HCT116 (cell line): ENCODE data around the gene WHRN. TPM values are rescaled to one million over a fixed set of nuclear protein-coding genes. Genes with fewer than 3 reads are reported as not detected.

Source experiments
- ATAC-seq: fragments of 200-7000 bp; cut with Tn5 transposase; 2 replicates; pipeline ENCODE4 v1.9.1; 2020; ENCODE audit warnings: mild to moderate bottlenecking, moderate library complexity
- BruUV-seq: library from RNA; stranded (reverse); fragments of 400-500 nt; replicated peaks from 2 replicates; lab custom pipeline; 2021; lab: Mats Ljungman, UMichigan
- CTCF ChIA-PET: fragments of 300-600 bp; sonication (Branson Sonifier 250); formaldehyde crosslinking; loops from one replicate; lab custom pipeline; 2021; ENCODE audit warnings: antibody characterized with exemption; lab: Charles Lee
- POLR2A ChIA-PET: fragments of 300-600, 350-600 bp; sonication (Branson Sonifier 250); formaldehyde crosslinking; loops from one replicate; lab custom pipeline; 2021; ENCODE audit warnings: antibody characterized with exemption; lab: Charles Lee
- RAD21 ChIA-PET, 2 experiments: fragments of 300-600 bp; sonication (Branson Sonifier 250); formaldehyde crosslinking; loops; one replicate each; lab custom pipeline; 2023; ENCODE audit warnings: low total read pairs in 2 of 2; ENCODE audit not compliant: uncharacterized antibody in 2 of 2, unreplicated experiment in 2 of 2, low non-redundant PET in 1 of 2; lab: Charles Lee
- DNase-seq: peaks from one replicate; pipeline ENCODE4 v3.0.0-alpha.2; 2010; ENCODE audit warnings: low read depth, low spot score
- H2AFZ ChIP-seq: fragments of 200-600 bp; shearing (Covaris generic), sonication (generic); 2 replicates; pipeline ENCODE4 v1.6.1; 2017; ENCODE audit warnings: low read depth, mixed run types, mixed read lengths, antibody characterized with exemption, low read length; ENCODE audit not compliant: poor library complexity, severe bottlenecking
- H3K27ac ChIP-seq: 2 replicates; pipeline ENCODE4 v1.5.1; 2012; ENCODE audit warnings: low read depth, low read length
- H3K27me3 ChIP-seq: fragments of 200-600 bp; sonication (generic); 2 replicates; pipeline ENCODE4 v1.6.1; 2016; ENCODE audit warnings: mixed run types, low read length, mixed read lengths; ENCODE audit not compliant: insufficient read depth
- H3K36me3 ChIP-seq, 2 experiments: fragments of 200-500 bp in 1 of 2; fragments of 200-600 bp in 1 of 2; sonication (Bioruptor generic) in 1 of 2; sonication (generic) in 1 of 2; 2 replicates each; pipeline versions ENCODE4 v1.5.1 to v1.6.1; 2014 to 2016; ENCODE audit warnings: low read length in 2 of 2, inconsistent platforms in 1 of 2, mixed read lengths in 1 of 2, mixed run types in 1 of 2; ENCODE audit not compliant: insufficient read depth in 2 of 2, control insufficient read depth in 1 of 2
- H3K4me1 ChIP-seq, 2 experiments: fragments of 200-600 bp in 1 of 2; sonication (generic) in 1 of 2; 2 replicates each; pipeline versions ENCODE4 v1.5.1 to v1.6.1; 2012 to 2017; ENCODE audit warnings: low read length in 2 of 2, inconsistent platforms in 1 of 2, mild to moderate bottlenecking in 1 of 2, mixed read lengths in 1 of 2, mixed run types in 1 of 2, moderate library complexity in 1 of 2; ENCODE audit not compliant: insufficient read depth in 2 of 2, control insufficient read depth in 1 of 2
- H3K4me2 ChIP-seq: fragments of 200-600 bp; sonication (generic); 2 replicates; pipeline ENCODE4 v1.6.1; 2017; ENCODE audit warnings: mixed run types, low read length, mixed read lengths
- H3K4me3 ChIP-seq, 2 experiments: fragments of 200-600 bp in 1 of 2; sonication (generic) in 1 of 2; replicated peaks in 1 of 2; 2 replicates each; pipeline ENCODE4 v1.5.1; 2011 to 2016; ENCODE audit warnings: low read length in 2 of 2, control low read depth in 1 of 2, low read depth in 1 of 2, mild to moderate bottlenecking in 1 of 2, mixed read lengths in 1 of 2, mixed run types in 1 of 2
- H3K79me2 ChIP-seq: fragments of 200-600 bp; sonication (generic); 2 replicates; pipeline ENCODE4 v1.6.1; 2017; ENCODE audit warnings: mild to moderate bottlenecking, mixed run types, low read length, moderate library complexity, mixed read lengths; ENCODE audit not compliant: insufficient read depth
- H3K9ac ChIP-seq: fragments of 200-600 bp; sonication (generic); 2 replicates; pipeline ENCODE4 v1.6.1; 2016; ENCODE audit warnings: low read length, mixed read lengths
- H3K9me2 ChIP-seq: fragments of 200-600 bp; sonication (generic), shearing (Covaris generic); 2 replicates; pipeline ENCODE4 v1.6.1; 2017; ENCODE audit warnings: mixed run types, mild to moderate bottlenecking, moderate library complexity; ENCODE audit not compliant: insufficient read depth
- H3K9me3 ChIP-seq, 2 experiments: fragments of 200-500 bp in 1 of 2; fragments of 200-600 bp in 1 of 2; sonication (Bioruptor generic) in 1 of 2; sonication (generic) in 1 of 2; 2 replicates each; pipeline ENCODE4 v1.6.1; 2014 to 2017; ENCODE audit warnings: low read length in 2 of 2, mixed read lengths in 2 of 2, inconsistent platforms in 1 of 2, low read depth in 1 of 2, mild to moderate bottlenecking in 1 of 2, mixed run types in 1 of 2, moderate library complexity in 1 of 2; ENCODE audit not compliant: control insufficient read depth in 1 of 2, insufficient read depth in 1 of 2
- H4K20me1 ChIP-seq: fragments of 200-600 bp; sonication (generic), shearing (Covaris generic); 2 replicates; pipeline ENCODE4 v1.6.1; 2017; ENCODE audit warnings: mixed run types, mild to moderate bottlenecking, moderate library complexity; ENCODE audit not compliant: insufficient read depth
- CBX3 ChIP-seq: IDR thresholded peaks from 2 replicates; pipeline ENCODE4 v1.6.1; 2012; ENCODE audit warnings: low read depth
- CEBPB ChIP-seq: IDR thresholded peaks from 2 replicates; pipeline ENCODE4 v1.6.1; 2012; ENCODE audit warnings: low read depth
- CTCF ChIP-seq, 3 experiments: fragments of 200-600 bp in 1 of 3; sonication (generic) in 1 of 3; IDR thresholded peaks in 2 of 3; conservative IDR thresholded peaks in 1 of 3; 2 replicates each; pipeline ENCODE4 v1.5.1; 2012 to 2017; ENCODE audit warnings: low read depth in 2 of 3, low read length in 2 of 3, antibody characterized with exemption in 1 of 3, borderline replicate concordance in 1 of 3, control low read depth in 1 of 3, mild to moderate bottlenecking in 1 of 3, mixed read lengths in 1 of 3, mixed run types in 1 of 3, moderate library complexity in 1 of 3; ENCODE audit not compliant: insufficient read depth in 1 of 3
- ELF1 ChIP-seq: IDR thresholded peaks from 2 replicates; pipeline ENCODE4 v1.6.1; 2012; ENCODE audit warnings: low read depth, borderline replicate concordance
- EZH2 ChIP-seq: fragments of 200-600 bp; sonication (generic); IDR thresholded peaks from 2 replicates; pipeline ENCODE4 v1.6.1; 2017; ENCODE audit warnings: antibody characterized with exemption, mixed run types
- FOSL1 ChIP-seq: IDR thresholded peaks from 2 replicates; pipeline ENCODE4 v1.6.1; 2012; ENCODE audit warnings: low read depth
- JUND ChIP-seq: IDR thresholded peaks from 2 replicates; pipeline ENCODE4 v1.6.1; 2012
- POLR2A ChIP-seq: IDR thresholded peaks from 2 replicates; pipeline ENCODE4 v1.7.0; 2011; ENCODE audit warnings: borderline replicate concordance; ENCODE audit not compliant: insufficient read depth, insufficient read length; ENCODE audit errors: extremely low read depth
- RAD21 ChIP-seq: IDR thresholded peaks from 2 replicates; pipeline ENCODE4 v1.6.1; 2012; ENCODE audit warnings: low read depth, mild to moderate bottlenecking
- SIN3A ChIP-seq: IDR thresholded peaks from 2 replicates; pipeline ENCODE4 v1.6.1; 2012; ENCODE audit warnings: low read depth
- SP1 ChIP-seq: IDR thresholded peaks from 2 replicates; pipeline ENCODE4 v1.6.1; 2012; ENCODE audit warnings: low read depth
- SRF ChIP-seq: IDR thresholded peaks from 2 replicates; pipeline ENCODE4 v1.6.1; 2012; ENCODE audit warnings: low read depth
- TCF7L2 ChIP-seq: IDR thresholded peaks from 2 replicates; pipeline ENCODE4 v1.7.0; 2011; ENCODE audit warnings: borderline replicate concordance, inconsistent platforms; ENCODE audit not compliant: insufficient read depth, insufficient read length; ENCODE audit errors: extremely low read depth
- YY1 ChIP-seq: IDR thresholded peaks from 2 replicates; pipeline ENCODE4 v1.6.1; 2011; ENCODE audit warnings: low read length, low read depth, moderate library complexity, mild to moderate bottlenecking; ENCODE audit not compliant: insufficient replicate concordance; ENCODE audit errors: extremely low read depth
- ZFX ChIP-seq: fragments of 450-650 bp; IDR thresholded peaks from 2 replicates; pipeline ENCODE4 v1.6.1; 2017
- intact Hi-C: fragments of 100-400 bp; cut with micrococcal nuclease; formaldehyde crosslinking; loops from 2 replicates; pipeline ENCODE4 v1.10.0; 2022
- total RNA-seq: library from RNA; stranded (reverse); gene quantifications from one replicate; pipeline ENCODE4 v1.2.1, GENCODE V29; 2021; ENCODE audit not compliant: unreplicated experiment
- TF ChIP-seq, protein P1 (sequence below): IDR thresholded peaks from 2 replicates; pipeline ENCODE4 v1.6.1; 2012
- TF ChIP-seq, protein P2 (sequence below): IDR thresholded peaks from 2 replicates; pipeline ENCODE4 v1.6.1; 2012

WHRN gene
- total RNA-seq, 1 experiment from 2014 or later = 12.8 TPM

DNA sequence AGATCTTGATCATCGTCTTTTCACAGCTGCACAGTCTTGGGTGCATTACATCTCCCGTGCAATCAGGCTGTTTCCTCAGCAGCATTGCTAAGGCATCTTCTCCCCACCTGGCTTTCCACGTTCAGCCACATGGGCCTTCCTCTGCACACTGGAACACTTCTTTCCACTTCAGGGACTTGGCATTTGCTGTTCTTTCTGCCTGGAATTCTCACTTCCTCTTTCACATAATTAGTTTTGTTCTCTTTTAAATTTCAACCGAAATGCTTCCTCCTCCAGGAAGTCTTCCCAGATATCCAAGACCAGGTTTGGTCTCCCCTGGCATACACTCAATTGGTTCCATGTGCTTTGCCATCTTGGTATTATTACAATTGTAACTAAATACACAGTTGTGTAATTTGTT is 43.8 kb downstream of the WHRN start:
- no peak for ATAC-seq
- no peak overlapping the region for H3K27ac ChIP-seq
- no peaks in the 10 kb centered on the region for H3K9me2 ChIP-seq
- ChIA-PET RAD21 (no interaction called here), POLR2A (no interaction called here), CTCF (no interaction called here)
- H3K79me2 ChIP-seq = no peaks in the 10 kb centered on the region
- H3K9ac ChIP-seq = no peak overlapping the region
- no peaks in the 10 kb centered on the region for H3K36me3 ChIP-seq
- BruUV-seq = no TSS peak
- no peaks in the 10 kb centered on the region for H3K27me3 ChIP-seq
- no peaks in the 10 kb centered on the region for H3K9me3 ChIP-seq
- no peak for DNase-seq
- H3K4me2 ChIP-seq = no peak overlapping the region
- no peaks in the 10 kb centered on the region for H4K20me1 ChIP-seq
- H3K4me3 ChIP-seq = no peak overlapping the region
- H3K4me1 ChIP-seq = no peaks in the 10 kb centered on the region
- no peak overlapping the region for H2AFZ ChIP-seq
- TF ChIP-seq ELF1 = no peak
- no peak for TF ChIP-seq FOSL1
- TF ChIP-seq CTCF (IDR thresholded peaks at IDR 0.05 in 2 of 3, conservative IDR thresholded peaks at IDR 0.05 in 1 of 3; ENCODE audit: borderline replicate concordance in 1 of 3, insufficient read depth in 1 of 3, low read depth in 2 of 3, low read length in 2 of 3) = no peak
- intact Hi-C loops = no loop called here

GRCh38 chr9:114460513-114461199 is 44.6 kb downstream of the WHRN start:
- Histone ChIP-seq H3K27ac (no peak overlapping the region), H3K79me2 (no peaks in the 10 kb centered on the region), H3K27me3 (no peaks in the 10 kb centered on the region), H3K4me2 (no peak overlapping the region), H4K20me1 (no peaks in the 10 kb centered on the region), H3K4me1 (no peaks in the 10 kb centered on the region), H3K4me3 (no peak overlapping the region), H3K9me3 (no peaks in the 10 kb centered on the region), H3K9ac (no peak overlapping the region), H3K36me3 (no peaks in the 10 kb centered on the region), H2AFZ (no peak overlapping the region), H3K9me2 (no peaks in the 10 kb centered on the region)
- ChIA-PET POLR2A (no interaction called here), CTCF (no interaction called here), RAD21 (no interaction called here)
- no peak for ATAC-seq
- BruUV-seq = no TSS peak
- intact Hi-C loops = no loop called here
- DNase-seq = no peak
- no peak for TF ChIP-seq EZH2
- no peak for TF ChIP-seq POLR2A
- TF ChIP-seq RAD21 = no peak
- TF ChIP-seq SIN3A = no peak
- no peak for TF ChIP-seq SP1
- TF ChIP-seq CBX3 = no peak
- no peak for TF ChIP-seq ELF1
- TF ChIP-seq, protein P1, sequence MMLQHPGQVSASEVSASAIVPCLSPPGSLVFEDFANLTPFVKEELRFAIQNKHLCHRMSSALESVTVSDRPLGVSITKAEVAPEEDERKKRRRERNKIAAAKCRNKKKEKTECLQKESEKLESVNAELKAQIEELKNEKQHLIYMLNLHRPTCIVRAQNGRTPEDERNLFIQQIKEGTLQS = no peak
- no peak for TF ChIP-seq CEBPB
- TF ChIP-seq SRF = no peak
- no peak for TF ChIP-seq YY1
- no peak for TF ChIP-seq TCF7L2
- TF ChIP-seq CTCF (IDR thresholded peaks at IDR 0.05 in 2 of 3, conservative IDR thresholded peaks at IDR 0.05 in 1 of 3; ENCODE audit: borderline replicate concordance in 1 of 3, insufficient read depth in 1 of 3, low read depth in 2 of 3, low read length in 2 of 3) = no peak
- TF ChIP-seq, protein P2, sequence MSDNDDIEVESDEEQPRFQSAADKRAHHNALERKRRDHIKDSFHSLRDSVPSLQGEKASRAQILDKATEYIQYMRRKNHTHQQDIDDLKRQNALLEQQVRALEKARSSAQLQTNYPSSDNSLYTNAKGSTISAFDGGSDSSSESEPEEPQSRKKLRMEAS = no peak
- no peak for TF ChIP-seq ZFX
- no peak for TF ChIP-seq JUND
